ENCODE results near the gene TCEAL3.

- TF ChIP-seq EP300 (IDR thresholded peaks at IDR 0.05; ENCODE audit: borderline replicate concordance in 1 of 2, control insufficient read depth in 1 of 2, low read depth in 2 of 2, low read length in 2 of 2) (no peak), SUZ12 (IDR thresholded peaks at IDR 0.05; ENCODE audit: unreplicated experiment) (no peak), HCFC1 (IDR thresholded peaks at IDR 0.05; ENCODE audit: low read length) (no peak)
Measured at GRCh38 chrX:103565197-103565596, 42.6 kb upstream of the TCEAL3 start.

Data from GM12878 (cell line).